ENCODE measurements around the gene HCN2. TPM values are rescaled to one million over a fixed set of nuclear protein-coding genes. Genes with fewer than 3 reads are reported as not detected.

Gene HCN2
- total RNA-seq, 4 donors from 2014 or later = not detected

GRCh38 chr19:547836-548720 lies 41.6 kb upstream of the HCN2 start:
- no peak for TF ChIP-seq CTCF (IDR thresholded peaks at IDR 0.05; ENCODE audit: low read depth)

- TF ChIP-seq CTCF (IDR thresholded peaks at IDR 0.05; ENCODE audit: low read depth) = no peak
Measured at GRCh38 chr19:548886-549830, 40.5 kb upstream of the HCN2 start.

GRCh38 chr19:554817-555216 lies 34.9 kb upstream of the HCN2 start:
- no peak for TF ChIP-seq CTCF (IDR thresholded peaks at IDR 0.05; ENCODE audit: low read depth)

- no peak for TF ChIP-seq CTCF (IDR thresholded peaks at IDR 0.05; ENCODE audit: low read depth)
Measured at GRCh38 chr19:555474-555808, 34.2 kb upstream of the HCN2 start.

- no peak for TF ChIP-seq CTCF (IDR thresholded peaks at IDR 0.05; ENCODE audit: low read depth)
Measured at GRCh38 chr19:556611-557382, 32.9 kb upstream of the HCN2 start.

- TF ChIP-seq CTCF (IDR thresholded peaks at IDR 0.05; ENCODE audit: low read depth) = no peak
Measured at GRCh38 chr19:558770-559439, 30.8 kb upstream of the HCN2 start.

Data from subcutaneous adipose tissue (tissue), 4 donors.